Ascending aorta (tissue), 1 donor: ENCODE measurements around the gene DTL. TPM values are rescaled to one million over a fixed set of nuclear protein-coding genes. Genes with fewer than 3 reads are reported as not detected.

Experiments used
- total RNA-seq: library from RNA; depleted of rRNA; stranded (reverse); fragments of >200 nt; gene quantifications from one replicate; pipeline ENCODE4 v1.1.0, GENCODE V29; 2016

Gene DTL
- total RNA-seq, 1 donor from 2014 or later, result not detected

Other genes with a start within 250 kb of the DTL start
- 17.1 TPM for gene LPGAT1, start 205.0 kb upstream of the DTL start, total RNA-seq
- gene INTS7, start 191 bp upstream of the DTL start, total RNA-seq, result 10.5 TPM
- 64.7 TPM for gene PPP2R5A, start 249.7 kb downstream of the DTL start, total RNA-seq